HG03196 (cell line): ENCODE results near the gene TTC28.

Source experiments
- ATAC-seq: cut with Tn5 transposase; IDR thresholded peaks from one replicate; pipeline ENCODE4 v1.9.1; 2021; ENCODE audit not compliant: unreplicated experiment

Gene TTC28

GRCh38 chr22:27984001-27984695 lies 695.5 kb downstream of the TTC28 start:
- no peak for ATAC-seq

DNA sequence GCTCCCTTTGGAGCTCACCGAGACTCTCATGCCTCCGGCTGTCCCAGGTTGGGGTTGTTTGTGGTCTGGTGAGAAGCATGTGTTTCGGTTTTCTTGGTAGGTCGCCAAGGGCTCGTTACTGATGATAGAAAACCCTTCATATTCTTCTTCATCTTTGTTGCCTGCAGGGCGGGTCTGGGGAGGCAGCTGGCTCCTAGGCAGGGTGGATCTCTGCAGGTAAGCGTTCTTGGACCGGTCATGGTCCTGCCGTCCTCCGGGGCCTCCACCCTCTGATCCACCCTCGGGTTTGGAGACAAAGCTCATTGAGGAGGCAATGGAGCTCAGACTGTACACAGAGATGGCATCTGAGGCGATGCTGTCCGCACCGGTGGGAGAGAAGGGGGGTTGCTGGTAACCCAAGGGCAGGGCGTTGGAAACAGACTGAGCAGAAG lies 696.3 kb downstream of the TTC28 start:
- no peak for ATAC-seq

DNA sequence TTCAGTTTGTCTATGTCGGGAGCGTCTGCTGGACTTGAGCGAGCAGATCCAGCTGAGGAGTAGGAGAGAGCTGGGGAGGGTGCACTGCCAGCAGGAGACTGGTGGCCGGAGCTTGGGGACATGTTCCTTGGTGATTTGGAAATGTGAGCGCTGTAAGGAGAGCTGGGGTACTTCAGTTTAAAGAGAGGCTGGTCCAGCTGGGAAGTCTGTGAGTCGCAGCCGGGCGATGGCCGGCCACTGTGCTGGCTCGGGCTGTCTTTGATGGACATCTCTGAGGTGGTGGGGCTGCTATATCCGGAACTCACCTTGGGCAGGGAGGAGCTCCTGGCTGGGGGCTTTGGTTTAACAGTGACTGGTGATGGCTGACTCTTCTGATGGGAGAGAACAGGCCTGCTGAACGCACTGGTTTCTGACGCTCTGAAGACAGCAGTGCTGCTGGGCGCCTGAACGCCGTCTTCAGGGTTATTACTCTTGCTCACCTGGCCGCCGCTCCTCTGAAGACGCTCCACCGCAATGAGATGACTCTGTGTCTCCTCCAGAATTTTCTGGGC lies 696.9 kb downstream of the TTC28 start:
- no peak for ATAC-seq

DNA sequence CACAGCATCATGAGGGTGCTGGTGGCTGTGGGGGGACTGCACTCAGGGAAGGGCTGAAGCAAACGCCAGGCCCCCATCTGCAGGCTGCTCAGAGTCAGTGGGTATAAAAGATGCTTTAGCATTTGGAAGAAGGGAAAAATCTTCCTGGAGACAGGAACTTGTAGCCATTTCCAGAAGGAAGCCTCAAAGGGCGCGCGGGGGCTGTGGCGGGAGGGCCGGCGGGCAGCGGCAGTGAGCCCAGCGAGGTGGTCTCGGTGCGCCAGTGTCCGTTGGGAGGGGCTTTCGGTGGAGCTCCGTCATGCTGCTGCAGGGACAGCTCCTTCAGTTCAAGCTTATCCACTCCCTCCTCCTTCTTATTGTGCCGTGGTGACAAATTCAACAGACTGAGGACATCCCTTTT lies 697.5 kb downstream of the TTC28 start:
- ATAC-seq: no peak

DNA sequence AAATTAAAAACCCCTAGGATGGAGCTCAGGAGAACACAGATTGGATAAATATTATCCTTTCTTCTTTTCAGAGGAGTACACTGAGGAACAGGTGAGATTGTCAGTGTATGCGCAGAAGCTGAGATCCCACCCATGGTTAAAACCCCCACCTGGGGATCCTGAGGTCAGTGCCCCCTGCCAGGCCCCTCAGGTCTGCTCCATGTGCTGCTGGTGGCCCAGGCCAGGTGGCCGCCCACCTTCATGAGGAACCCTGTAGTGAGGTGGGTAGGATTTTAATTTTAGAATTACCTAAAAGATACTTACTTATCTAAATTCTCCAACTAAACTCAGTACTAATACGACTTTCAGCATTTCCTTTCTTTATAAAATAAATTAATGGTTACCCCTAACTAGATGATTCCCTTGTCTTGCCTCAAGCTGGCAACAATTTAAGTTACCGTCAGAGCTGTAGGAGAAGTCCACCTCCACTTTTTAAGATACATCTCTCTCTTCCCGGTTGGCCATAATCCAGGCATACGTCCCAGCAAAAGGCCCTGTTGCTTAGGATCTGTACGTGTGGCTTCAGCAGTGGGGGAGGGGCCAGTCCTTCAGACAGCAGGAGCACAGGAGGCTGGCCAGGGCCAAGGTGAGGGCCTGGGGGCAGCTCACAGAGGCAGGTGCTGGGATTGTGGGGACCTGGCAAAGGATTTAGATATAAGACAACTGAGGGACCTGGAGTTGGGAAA lies 699.1 kb downstream of the TTC28 start:
- no peak for ATAC-seq

GRCh38 chr22:27978802-27979201 lies 700.8 kb downstream of the TTC28 start:
- ATAC-seq: no peak

DNA sequence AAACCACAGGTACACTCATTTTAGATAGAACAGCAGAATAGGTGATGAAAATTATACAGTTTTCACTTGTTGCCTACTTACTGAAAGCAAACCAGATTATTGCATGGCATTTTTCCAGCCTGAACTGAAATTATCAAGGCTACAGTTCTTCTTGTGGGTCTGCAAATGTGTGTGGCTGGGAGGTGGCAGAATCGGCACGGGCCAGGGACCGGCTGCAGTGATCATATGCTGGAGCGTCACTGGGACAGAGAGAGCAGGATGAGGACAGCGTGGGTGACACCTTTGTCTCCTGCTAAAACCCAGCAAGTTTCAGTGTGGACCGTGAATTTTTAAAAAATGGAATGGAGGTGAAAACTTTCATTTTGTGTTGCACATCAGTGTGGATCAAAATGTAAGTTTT lies 701.3 kb downstream of the TTC28 start:
- ATAC-seq: no peak

DNA sequence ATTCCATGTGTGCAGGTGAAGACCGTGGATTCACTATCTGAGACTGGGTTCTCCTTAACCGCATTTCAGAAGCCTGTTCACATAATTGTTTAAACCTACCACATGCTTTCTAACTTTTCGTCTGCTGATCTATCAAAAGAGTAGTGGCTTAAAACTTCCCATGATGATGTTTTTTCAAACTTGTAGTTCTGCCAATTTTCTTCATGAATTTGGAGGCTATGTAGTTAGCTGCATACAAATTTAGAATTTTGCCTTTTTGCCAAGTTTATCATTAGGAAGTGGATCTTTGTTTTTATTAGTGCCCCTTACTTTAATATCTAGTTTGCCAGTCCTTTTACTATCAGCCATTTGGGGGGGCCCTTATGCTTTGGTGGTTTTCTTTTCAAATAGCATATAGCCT lies 703.1 kb downstream of the TTC28 start:
- no peak for ATAC-seq

- no peak for ATAC-seq
Measured at GRCh38 chr22:27975381-27976013, 704.1 kb downstream of the TTC28 start.

- ATAC-seq: no peak
Measured at GRCh38 chr22:27973846-27974245, 705.8 kb downstream of the TTC28 start.

GRCh38 chr22:27972732-27973698 lies 706.6 kb downstream of the TTC28 start:
- ATAC-seq: no peak

DNA sequence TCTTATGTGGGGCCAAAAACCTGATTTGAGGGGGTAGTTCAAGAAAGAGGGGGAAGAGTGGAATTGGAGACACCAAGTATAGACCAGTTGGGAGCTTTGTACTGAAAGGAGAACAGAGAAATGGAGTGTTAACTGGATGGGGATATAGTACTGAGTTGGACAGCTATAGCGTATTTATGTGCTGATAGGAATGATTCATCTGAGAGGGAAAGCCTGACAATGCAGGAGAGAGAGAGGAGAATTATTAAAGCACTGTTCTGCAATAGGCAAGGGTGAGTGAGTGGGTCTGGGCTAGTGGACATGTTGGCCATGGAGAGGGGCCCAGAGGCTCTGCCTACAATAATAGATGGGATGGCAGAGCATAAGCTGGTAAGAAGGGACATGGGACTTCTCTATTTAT lies 707.7 kb downstream of the TTC28 start:
- no peak for ATAC-seq

DNA sequence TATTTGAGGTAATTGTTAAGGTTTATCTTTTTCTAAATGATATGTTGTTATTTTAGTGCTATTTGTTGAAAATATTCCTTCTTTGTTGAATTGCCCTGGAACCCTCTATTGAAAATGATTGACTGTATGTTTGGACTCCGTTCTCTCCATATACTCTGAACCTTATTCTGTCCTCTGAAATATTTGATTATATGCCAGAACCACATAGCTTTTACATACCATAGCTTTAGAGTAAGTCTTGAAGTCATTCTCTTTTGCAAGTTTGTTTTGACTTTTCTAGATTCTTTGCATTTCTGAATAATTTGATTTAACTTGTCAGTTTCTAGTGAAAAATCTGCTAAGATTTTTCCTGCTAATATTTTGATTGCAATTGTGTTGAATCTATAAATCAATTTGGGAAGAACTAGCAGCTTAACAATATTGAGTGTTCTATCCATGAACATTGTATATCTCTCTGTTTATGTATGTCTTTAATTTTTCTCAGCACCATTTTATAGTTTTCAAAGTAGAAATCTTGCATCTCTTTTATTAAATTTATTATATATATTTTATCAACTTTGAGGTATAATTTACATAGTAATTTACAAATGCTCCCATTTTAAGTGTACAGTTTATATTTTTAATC lies 708.9 kb downstream of the TTC28 start:
- ATAC-seq: no peak

DNA sequence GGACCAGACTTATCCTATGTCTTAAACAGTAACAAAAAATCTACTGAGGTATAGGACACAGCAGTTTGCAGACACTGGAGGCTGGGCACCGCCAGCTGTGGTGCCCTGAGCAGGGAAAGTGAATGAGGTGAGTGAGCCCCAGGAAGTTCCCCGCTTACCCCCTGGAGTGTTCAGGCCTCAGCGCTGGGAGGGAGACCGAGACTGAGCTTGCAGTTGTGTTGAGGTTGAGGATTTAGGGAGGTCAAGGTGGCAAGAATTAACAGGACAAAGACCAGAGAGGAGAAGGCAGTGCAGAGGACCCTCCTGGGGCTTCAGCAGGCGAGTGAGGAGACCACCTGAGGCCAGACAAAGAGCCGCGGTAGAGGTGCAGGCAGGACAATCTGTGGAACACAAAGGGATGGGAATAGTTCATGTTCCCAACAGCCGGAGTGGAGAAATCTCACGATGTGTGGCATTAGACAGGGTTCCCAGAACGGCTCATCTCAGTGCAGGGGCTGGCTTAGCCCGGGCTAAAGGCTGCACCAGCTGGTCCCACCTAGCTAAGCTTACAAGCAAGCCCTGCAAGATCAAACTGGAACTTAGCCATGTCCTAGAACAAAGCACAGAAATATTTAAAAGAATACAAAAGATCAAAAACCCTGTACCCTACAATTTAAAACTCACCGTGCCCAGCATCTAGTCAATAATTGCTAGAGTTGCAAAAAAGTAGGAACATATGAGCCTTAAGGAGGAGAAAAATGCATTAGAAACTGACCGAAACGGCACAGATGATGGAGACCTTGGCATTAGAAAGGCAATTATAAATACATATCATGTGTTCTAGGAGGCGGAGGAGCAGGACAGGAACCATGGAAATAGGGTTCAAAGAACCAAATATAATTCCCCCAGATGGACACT lies 713.2 kb downstream of the TTC28 start:
- no peak for ATAC-seq

DNA sequence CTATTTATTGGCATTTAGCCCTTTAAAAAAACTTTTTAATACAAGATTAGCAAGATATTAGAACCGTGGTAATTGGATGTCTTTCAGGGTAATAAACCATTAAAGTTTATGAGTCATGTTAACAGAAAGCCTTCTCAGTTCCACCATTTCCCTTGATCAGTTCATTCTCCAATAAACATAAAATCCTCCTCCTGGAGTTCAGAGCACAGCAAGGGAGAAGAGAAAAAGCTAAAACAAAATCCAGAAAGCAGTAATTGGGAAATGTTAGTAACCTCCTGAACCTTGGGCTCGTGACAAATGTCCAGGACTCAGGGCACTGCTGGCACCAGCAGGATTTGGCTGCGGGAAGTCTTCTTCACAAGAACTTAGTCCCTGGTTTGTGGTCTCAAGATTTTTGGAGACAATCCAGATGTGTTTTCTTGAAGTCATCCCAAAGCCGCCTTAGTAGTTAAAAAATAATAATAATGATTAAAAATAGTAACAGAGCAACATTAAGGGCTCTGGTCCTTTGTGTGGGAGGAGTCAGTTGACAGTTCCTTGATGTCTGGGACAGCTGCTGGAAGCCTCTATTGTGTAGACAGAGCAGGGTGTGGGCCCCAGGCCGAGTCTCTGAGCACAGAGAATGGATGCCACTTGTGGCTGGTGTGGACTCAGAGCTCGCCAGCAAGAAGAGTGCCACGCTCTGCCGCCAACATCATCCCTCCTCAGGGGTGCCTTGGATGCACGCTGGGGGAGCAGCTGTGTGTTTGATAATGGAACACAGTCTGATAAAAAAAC lies 717.2 kb downstream of the TTC28 start:
- ATAC-seq: no peak

DNA sequence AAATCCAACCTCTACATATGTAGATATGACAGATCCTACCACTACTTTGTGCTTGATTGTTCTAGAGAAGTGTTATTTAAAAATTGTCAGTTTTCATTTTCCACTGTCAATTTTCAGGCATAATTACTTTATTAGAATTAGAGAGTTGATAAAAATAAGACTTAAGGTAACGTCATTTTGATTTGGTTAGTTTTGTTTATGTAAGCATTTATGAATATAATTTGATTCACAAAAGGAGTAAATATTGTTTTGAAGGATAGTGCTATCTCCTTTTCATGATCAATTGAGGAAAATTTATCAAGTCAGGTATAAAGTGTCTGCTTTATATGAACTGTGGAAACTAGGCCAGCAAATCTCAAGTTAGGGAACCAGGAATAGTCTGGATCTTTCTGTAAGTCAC lies 718.0 kb downstream of the TTC28 start:
- ATAC-seq: no peak

DNA sequence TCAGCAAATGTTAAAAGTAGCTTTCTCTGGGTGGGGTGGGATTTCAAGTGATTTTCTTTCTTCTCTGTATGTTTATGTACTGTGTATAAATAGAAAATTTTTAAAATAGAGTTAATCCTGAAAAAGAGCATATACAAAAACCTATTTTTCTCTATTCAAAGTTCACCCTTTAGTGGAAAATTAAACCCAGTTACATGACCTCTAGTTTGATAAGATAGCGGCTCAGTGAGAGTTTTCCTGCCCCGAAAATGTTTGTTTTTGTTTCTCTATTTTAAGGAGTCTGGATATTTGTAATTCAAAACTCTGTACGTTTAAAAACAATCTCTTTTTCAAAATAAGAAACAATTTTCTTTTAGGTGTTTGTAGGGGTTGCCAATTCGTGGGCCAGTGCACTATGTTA lies 718.5 kb downstream of the TTC28 start:
- no peak for ATAC-seq

DNA sequence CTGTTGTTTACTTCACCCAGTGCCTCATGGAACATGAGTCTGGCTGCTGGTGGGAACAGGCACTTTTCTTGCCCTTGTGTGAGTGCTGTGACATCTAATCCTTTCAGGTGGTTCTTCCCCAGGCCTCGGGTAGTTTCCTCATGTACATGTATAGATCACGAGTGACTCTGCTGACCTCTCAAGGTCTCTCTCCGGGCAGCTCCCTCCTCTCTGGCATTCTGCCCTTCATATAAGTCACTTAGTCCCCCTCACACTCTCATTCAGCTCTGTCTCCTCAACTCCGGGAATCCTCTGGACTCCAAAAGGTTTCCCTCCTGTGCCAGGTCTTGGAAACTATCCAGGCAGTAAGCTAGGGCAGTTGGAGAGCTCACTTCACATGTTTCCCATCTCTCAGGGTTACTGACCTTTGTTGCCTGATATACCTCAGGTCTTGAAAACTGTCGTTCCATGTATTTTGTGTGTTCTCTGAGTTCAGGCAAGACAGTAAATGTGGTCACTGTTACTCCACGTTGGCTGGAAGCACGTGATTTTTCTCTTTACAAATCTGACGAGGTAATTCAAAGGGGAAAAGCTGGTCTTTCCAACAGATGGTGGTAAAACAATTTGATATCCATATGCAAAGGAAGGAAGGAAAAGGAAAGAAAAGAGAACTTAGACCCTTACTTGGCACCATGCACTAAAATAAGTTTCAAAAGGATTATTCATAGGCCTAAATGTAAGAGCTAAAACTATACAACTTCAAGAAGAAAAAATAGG lies 720.1 kb downstream of the TTC28 start:
- no peak for ATAC-seq
